ENCODE measurements around the gene ARFGAP2. TPM values are rescaled to one million over a fixed set of nuclear protein-coding genes. Genes with fewer than 3 reads are reported as not detected.
"Not testable (repeated sequence)": the region's sequence is repeated elsewhere in the genome, so short reads cannot be mapped to it uniquely, and the experiment has no call there.

ARFGAP2 gene
- total RNA-seq, 4 donors from 2014 or later: 178 to 248 (median 201) TPM

DNA sequence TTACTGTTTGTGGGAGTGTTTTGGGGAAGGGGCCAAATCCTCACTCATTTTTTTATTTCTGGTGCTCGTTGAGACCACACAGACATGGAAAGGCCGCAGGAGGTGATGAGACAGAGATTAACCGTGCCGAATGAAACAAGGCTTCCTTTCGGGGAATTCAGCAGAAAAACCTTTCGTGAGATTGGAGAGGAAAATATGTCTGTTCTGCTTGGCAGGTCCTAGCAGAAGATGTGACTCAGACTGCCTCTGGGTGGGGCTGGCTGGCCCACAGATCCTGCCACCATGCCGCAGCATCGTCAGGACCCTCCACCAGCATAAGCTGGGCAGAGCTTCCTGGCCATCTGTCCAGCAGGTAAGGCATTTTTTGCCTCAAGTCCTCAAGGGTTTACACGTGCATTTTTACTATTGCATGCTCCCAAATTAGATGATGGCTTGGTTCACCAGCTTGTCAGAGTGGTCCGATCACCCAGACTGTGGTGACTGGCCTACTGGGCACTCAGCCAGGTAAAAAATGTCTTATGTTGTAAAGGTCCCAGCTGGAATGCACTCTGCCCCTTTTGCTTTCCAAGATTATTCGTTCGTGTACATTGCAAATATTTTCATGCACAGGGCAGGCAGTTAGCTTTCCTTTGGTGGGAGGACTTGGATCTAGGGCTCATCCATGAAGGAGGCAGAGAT is 39.6 kb upstream of the ARFGAP2 start:
- Histone ChIP-seq H3K4me3 (peak overlapping the region; percentile 69), H3K36me3 (peaks cover 26% of the 10 kb centered on the region), H3K4me1 (peaks cover 37% of the 10 kb centered on the region), H3K9me3 (no peaks in the 10 kb centered on the region), H3K27ac (peak overlapping the region; percentile 94), H3K27me3 (no peaks in the 10 kb centered on the region)
- DNase-seq (ENCODE audit: low spot score in 2 of 2): no peak
- WGBS: 1% methylated on average over 10 of the region's 12 CpGs
- TF ChIP-seq POLR2A (IDR thresholded peaks at IDR 0.05): no peak
- no peak for TF ChIP-seq POLR2AphosphoS5 (IDR thresholded peaks at IDR 0.05)
- no peak for TF ChIP-seq EP300 (IDR thresholded peaks at IDR 0.05)

DNA sequence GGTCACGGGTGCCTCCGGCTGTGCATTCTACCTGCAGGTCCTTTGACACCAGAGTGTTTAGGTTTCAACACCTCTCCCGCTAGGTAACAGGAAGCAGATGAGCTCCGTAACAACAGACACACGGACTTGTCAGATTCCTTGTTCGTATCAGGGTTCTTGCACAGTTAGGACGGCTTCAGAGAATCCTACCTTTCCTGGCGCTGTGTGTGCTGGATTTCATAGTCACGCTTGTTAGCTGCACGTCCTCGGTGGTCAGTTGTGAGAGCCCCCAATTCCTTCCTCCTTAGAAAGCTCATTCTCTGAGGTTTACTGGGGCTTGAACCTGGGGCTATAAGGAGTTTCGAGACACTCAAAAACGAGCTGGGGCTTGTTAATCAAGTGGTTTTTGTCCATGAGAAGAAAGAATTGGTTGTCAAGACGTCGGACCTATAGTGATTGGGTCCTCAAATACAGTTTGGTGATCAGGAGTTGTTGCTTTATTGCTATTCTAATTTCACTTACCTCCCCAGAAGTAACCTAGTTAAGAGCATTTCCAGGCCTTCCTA is 38.8 kb upstream of the ARFGAP2 start:
- H3K27me3 ChIP-seq: no peaks in the 10 kb centered on the region
- H3K9me3 ChIP-seq: no peaks in the 10 kb centered on the region
- H3K27ac ChIP-seq: peak overlapping the region; percentile 94
- no peak for TF ChIP-seq POLR2A (IDR thresholded peaks at IDR 0.05)
- peaks cover 33% of the 10 kb centered on the region for H3K4me1 ChIP-seq
- H3K36me3 ChIP-seq: peaks cover 22% of the 10 kb centered on the region
- 6% methylated on average over 9 of the region's 15 CpGs for WGBS
- no peak for DNase-seq (ENCODE audit: low spot score in 2 of 2)
- H3K4me3 ChIP-seq: peak overlapping the region; percentile 69

DNA sequence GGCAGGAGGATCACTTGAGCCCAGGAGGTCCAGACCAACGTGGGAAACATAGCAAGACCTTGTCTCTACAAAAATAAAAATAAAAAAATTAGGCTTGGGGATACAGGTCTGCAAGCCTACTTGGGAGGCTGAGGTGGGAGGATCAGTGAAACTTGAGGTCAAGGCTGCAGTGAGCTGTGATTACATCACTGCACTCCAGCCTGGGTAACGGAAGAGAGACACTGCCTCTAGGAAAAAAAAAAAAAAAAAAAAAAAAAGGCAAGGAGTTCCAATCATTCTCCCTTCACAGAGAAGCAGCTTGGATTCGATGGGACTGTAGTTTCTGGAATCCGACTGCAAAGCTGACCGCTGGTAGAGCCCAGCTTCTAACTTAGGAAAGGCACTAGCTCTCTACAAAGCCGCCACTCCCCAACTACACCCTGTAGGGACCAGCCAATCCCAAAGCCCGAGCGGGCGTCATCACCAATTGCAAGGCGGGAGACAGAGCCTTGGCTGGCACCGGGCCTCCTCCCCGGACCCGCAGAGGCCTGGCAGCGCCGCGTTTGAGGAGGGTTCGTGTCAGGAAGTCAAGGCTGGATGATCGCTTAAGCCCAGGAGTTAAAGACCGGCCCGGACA is 37.4 kb upstream of the ARFGAP2 start:
- 5% methylated on average over 20 of the region's 20 CpGs for WGBS
- Histone ChIP-seq H3K4me3 (peak overlapping the region; percentile 69), H3K27ac (peak overlapping the region; percentile 94), H3K36me3 (peaks cover 8% of the 10 kb centered on the region), H3K27me3 (no peaks in the 10 kb centered on the region), H3K9me3 (no peaks in the 10 kb centered on the region), H3K4me1 (peaks cover 29% of the 10 kb centered on the region)
- TF ChIP-seq POLR2A (IDR thresholded peaks at IDR 0.05): no peak
- TF ChIP-seq POLR2AphosphoS5 (IDR thresholded peaks at IDR 0.05): peak in 1 of 3 donors; percentile 45
- TF ChIP-seq EP300 (IDR thresholded peaks at IDR 0.05): no peak
- no peak for TF ChIP-seq CTCF (IDR thresholded peaks at IDR 0.05)
- peak; percentile 96 to 97 for DNase-seq (ENCODE audit: low spot score in 2 of 2)

GRCh38 chr11:47212938-47213337 is 36.3 kb upstream of the ARFGAP2 start:
- DNase-seq (ENCODE audit: low spot score in 2 of 2): no peak
- Histone ChIP-seq H3K4me1 (peaks cover 28% of the 10 kb centered on the region), H3K27me3 (no peaks in the 10 kb centered on the region), H3K27ac (no peak overlapping the region), H3K9me3 (no peaks in the 10 kb centered on the region), H3K36me3 (peaks cover 2% of the 10 kb centered on the region), H3K4me3 (no peak overlapping the region)
- 74% methylated on average over 12 of the region's 12 CpGs for WGBS
- TF ChIP-seq CTCF (IDR thresholded peaks at IDR 0.05) (no peak), POLR2AphosphoS5 (IDR thresholded peaks at IDR 0.05) (no peak), EP300 (IDR thresholded peaks at IDR 0.05) (no peak), POLR2A (IDR thresholded peaks at IDR 0.05) (no peak)

- H3K9me3 ChIP-seq: no peaks in the 10 kb centered on the region
- no peak overlapping the region for H3K27ac ChIP-seq
- H3K27me3 ChIP-seq: no peaks in the 10 kb centered on the region
- no peak for TF ChIP-seq CTCF (IDR thresholded peaks at IDR 0.05)
- no peak for TF ChIP-seq EP300 (IDR thresholded peaks at IDR 0.05)
- TF ChIP-seq POLR2A (IDR thresholded peaks at IDR 0.05): no peak
- TF ChIP-seq POLR2AphosphoS5 (IDR thresholded peaks at IDR 0.05): no peak
- no peak overlapping the region for H3K4me3 ChIP-seq
- H3K4me1 ChIP-seq: peaks cover 13% of the 10 kb centered on the region
- 91% methylated on average over 5 of the region's 5 CpGs for WGBS
- no peak for DNase-seq (ENCODE audit: low spot score in 2 of 2)
- no peaks in the 10 kb centered on the region for H3K36me3 ChIP-seq
These were observed 31.9 kb upstream of the ARFGAP2 start for GRCh38 chr11:47208628-47209027.

- H3K4me1 ChIP-seq: peaks cover 13% of the 10 kb centered on the region
- WGBS: 95% methylated on average over 13 of the region's 13 CpGs
- not testable (repeated sequence) for H3K9me3 ChIP-seq; H3K27ac ChIP-seq; H3K36me3 ChIP-seq; DNase-seq (ENCODE audit: low spot score in 2 of 2); H3K4me3 ChIP-seq; H3K27me3 ChIP-seq
These were observed 31.4 kb upstream of the ARFGAP2 start for GRCh38 chr11:47208008-47208552.

Data from suprapubic skin (tissue), 4 donors.